Glomerular endothelial cell (primary cell): ENCODE measurements around the gene GPC6. TPM values are rescaled to one million over a fixed set of nuclear protein-coding genes. Genes with fewer than 3 reads are reported as not detected.

Source experiments
- DNase-seq: peaks from one replicate; pipeline ENCODE4 v3.0.0-alpha.2; 2011; ENCODE audit warnings: low read depth, low spot score; ENCODE audit errors: extremely low read depth
- total RNA-seq: library from RNA; depleted of rRNA; stranded (reverse); fragments of >200 nt; gene quantifications from 2 replicates; pipeline ENCODE4 v1.2.3, GENCODE V29; 2015

GPC6 gene
- total RNA-seq, 1 donor from 2014 or later, result 11.0 TPM

DNA sequence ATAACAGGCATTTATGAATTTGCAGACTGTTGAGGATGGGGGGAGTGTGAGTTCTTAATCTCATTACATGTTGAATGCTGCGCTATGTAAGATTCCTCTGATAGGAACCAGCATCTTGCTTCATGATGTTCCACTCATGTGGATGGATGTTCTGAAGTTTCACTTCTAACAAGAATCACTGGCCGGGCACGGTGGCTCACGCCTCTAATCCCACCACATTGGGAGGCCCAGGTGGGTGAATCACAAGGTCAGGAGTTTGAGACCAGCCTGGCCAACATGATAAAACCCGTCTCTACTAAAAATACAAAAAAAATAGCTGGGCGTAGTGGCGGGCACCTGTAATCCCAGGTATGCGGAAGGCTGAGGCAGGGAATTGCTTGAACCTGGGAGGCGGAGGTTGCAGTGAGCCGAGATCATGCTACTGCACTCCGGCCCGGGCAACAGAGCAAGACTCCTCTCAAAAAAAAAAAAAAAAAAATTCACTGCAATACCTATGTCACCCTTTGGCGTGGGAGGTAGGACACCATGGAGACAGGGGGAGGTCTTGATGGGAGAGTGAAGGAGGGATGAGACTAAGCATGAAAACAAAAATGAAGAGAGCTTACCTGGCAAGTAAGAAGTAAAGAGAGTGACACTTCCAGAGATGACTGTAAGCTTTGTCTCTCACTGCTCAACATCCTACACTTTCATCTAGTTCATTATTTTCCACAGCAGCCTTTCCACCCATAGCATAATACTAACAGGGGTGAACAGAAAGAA, 1119.8 kb downstream of the GPC6 start:
- DNase-seq, result no peak

DNA sequence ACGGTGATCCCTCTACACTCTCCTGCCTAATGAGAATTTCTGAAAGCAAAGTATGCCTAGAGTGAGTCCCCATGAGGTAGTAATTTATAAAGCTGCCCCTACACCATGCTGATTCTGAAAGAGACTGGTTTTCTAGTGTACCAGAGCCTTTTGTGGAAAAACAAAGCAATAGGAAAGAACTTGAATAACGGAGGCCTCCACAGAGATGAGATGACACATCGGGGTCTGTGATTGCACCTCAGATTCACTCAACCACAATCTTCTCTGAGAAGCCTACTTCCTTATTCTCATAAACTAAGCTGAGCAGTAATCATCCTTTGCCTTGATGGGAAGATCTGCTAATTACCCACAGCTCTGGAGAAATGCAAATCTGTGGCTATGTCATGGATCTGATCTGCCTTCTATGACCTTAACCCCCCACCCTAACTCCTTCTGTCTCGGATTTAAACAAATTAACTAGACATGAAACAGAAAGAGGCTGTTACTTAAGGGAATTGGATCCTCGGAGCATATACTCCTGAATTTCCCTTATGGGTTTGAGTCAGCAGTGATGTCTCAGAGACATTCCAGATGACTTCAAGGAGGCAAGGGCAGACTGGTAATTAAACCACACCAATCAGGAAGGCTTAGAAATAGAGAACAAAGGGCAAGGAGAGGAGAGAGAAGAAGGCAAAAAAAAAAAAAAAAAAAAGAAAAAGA, 1124.8 kb downstream of the GPC6 start:
- no peak for DNase-seq

DNA sequence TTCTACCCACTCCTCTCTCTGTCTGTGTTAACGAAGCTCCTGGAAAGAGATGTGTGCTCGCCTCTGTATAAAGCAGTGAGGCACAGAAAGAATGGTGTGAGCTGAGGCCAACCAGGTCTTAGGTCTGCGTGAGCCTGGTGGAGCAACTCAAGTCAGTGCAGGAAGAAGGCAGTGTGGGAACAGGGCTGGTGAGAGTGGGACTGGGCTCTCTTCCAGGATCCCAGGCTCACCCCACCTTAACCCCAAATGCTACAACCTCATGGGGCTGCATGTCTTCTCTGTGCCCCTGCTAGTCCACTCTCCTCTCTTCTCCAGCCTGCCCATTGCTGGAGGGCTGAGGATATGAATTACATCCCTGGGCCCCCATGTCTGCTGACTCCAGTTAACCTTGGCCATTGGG, 1125.5 kb downstream of the GPC6 start:
- no peak for DNase-seq

DNA sequence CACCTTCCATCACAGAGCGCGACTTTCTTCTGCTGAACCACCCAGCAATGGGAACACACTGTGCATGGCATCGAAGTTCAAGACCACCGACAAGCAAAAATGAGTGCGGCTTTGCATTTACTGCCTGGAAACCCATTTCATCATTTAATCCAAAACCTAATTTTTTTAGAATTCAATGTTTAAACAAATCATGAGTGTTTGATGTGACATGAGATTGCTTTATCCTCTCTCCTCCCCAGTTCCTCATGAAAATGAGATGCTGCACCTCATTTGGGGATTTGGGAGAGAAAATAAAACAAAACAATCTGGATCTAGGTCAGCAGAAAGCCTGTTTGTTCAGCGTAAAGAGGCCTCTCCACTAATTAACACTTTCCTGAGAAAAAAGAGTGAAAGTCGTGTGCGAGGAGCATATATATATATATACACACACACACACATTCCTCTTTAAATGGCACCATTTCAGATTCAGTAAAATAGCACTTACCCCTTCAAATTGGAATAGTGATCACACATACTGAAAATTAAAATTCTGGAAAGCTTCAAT, 1126.6 kb downstream of the GPC6 start:
- no peak for DNase-seq

DNA sequence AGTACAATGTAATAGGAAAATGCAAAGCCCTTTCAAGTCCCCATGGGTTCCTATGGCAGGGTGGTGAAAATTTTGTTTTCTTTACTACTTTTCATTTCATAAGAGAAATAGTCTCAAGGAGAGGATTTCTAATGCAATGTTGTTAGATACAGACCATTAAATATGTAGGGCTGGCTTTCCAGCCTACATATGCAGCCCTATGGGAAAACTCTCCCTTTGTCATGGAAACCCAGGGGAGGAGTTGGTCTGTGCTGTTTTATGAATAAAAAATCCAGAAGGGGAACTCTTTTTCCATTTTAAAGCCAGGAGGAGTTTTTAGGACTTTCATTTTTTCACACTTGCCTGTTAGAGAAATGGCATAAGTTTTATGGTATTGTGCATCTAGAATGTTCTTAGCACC, 1133.3 kb downstream of the GPC6 start:
- no peak for DNase-seq

DNA sequence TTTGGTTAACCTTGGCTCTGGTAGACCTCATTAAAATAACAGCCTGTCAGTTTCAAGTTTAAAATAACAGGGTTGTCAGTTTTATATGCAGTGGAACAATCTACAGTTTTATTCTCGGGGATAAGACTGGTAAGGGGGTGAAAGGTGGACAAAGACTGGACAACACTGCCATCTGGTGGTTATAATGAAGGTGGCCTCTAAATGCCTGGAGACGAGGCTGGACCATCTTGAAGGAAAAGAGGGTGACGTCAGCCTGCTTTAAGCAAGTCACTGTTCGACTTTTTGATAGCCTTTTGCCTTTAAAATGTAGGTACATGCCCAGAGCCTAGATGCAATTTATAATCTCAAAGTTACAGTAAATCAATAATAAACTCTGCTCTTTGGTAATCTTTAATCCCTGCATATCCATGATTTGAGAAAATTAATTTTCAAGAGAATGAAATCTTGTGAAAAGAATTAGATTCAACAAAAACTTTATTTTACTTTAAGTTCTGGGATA, 1135.9 kb downstream of the GPC6 start:
- peak; percentile 72 for DNase-seq

DNA sequence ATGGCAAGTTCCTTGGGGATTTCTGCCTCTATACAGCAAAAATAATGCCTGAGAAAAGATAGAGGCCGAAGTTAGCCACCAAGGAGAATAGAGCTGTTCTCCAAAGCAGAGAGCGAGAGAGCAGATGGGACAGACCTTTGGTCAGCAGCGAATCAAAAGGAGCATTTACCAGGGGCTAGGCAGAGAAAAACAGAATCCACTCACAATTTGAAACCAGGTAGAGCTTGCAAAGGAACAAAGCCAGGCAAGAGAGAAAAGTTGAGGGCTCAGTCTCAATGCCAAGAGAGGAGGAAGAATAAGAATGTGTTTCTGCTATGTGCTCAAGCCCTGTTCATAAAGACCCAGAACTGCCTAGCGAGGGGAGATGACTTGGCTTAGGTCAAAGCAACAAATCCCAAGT, 1140.1 kb downstream of the GPC6 start:
- DNase-seq, result no peak

DNA sequence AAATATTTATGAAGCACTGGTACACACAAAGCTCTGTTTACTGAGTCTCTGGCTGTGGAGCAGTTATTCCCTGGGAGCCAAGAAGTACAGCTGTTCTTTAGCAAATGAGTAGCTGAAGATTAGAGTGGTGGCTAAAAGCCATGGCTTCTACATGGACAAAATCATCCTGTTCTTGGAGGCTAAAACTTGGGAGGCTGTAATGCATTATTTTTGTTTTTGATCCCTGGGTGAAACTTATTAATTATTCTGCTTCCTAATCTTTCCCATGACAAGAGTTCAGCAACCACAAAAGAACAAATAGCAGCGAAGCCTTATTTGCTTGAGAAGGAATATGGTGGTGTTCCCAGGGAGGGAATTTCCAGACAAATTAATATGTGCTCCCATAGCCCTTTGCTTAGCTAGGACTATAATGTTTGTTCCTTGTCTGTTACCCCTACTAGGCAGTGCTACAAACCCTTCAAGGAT, 1143.4 kb downstream of the GPC6 start:
- no peak for DNase-seq

DNA sequence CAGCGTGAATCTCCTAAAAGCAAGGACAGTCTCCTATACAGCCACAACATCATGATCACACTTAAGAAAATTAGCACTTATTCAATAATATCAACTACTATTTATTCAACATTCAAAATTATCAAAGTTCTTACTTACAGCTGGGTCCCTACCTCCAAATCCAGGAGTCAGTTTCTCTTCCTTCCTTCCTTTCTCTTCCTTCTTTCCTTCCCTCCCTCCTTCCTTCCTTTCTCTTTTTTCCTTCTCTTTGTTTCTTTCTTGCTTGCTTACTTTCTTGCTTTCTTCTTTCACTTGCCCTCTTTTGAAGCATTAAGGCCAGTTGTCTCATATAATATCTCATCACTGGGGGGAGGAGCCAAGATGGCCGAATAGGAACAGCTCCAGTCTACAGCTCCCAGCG, 1145.2 kb downstream of the GPC6 start:
- DNase-seq, result no peak

DNA sequence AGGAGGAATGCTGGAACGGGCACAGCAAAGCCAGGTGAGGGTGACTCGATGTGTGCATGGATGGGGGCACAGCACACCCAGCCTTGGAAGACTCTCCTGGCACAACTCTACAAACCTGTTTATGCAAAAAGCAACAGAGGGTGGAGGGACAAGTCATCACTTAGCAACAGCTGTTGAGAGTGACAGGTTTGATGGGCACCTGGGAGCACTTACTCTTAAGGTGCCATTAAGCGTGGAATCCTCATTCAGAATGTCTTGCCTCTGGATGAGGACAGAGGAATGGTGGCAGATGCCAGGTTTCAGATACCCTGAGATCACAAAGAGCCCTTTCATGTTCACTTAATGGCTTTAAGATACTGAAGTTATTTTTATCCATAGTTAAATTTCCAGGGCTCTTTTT, 1155.9 kb downstream of the GPC6 start:
- DNase-seq, result no peak

DNA sequence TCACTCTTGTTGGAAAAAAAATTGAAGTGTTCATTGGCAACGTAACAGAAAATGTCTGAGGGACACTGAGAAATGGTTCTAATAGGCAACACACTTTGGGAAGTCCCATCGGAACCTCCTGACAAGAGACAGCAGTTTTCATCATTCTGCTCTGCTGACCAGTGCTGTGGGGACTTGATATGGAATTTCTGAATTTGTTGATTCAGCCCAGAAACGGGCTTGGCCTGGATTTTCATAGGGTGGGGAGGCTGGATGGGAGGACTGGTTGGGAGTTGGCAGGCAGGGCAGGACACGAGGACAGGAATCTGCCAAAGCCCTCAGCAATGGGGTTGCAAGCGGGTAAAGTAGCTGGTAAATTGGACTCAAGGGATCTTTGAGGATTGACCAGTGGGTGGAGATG, 1156.4 kb downstream of the GPC6 start:
- DNase-seq, result no peak

DNA sequence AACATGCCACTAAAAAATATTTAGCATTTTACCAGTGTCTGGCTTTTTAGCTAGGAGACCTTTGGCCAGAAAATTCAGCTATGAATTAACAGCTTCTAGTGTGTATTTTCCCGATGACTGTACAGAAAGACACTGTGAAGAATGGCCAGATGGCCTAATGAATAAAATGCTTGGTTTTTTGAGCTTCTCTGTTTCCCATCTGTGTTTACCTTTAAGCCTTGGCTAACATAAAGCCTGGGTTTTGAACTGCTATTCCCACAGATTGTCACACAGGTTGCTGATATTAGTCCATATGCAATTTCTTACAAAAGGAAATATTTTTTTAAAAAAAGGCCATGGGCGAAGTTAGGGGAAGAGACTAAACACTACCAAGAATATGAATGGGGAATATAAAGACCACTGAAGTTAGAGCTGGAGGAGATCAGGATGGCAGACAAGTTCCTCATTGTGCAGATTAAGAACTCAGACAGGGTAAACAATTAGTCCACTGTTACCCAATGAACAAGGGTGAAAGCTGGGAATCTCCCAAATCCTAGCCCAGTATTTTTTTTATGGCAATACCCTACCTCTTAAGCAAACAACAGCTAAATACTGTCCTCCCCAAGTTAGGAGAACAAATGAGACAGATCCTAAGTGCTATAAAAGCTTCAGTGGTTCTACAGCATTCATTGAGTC, 1157.8 kb downstream of the GPC6 start:
- no peak for DNase-seq

DNA sequence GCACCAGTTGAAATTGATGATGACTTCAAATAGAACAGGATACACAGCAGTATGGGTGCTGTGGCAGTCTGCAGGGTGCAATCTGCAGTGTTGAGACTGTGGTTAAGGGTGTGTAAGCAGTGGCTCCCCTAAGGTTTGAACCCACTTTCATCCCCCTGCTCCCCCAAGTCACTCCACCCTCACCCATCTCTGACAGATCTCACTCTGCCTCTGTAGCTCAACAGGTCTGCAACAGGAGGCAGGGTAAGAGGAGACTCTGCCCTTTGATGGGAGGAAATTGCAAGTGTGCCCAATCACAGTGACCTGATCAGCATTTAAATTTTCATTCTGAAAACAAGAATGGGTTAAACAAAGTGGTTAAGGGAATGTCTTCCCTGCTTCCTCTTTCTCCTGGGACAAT, 1160.4 kb downstream of the GPC6 start:
- no peak for DNase-seq

DNA sequence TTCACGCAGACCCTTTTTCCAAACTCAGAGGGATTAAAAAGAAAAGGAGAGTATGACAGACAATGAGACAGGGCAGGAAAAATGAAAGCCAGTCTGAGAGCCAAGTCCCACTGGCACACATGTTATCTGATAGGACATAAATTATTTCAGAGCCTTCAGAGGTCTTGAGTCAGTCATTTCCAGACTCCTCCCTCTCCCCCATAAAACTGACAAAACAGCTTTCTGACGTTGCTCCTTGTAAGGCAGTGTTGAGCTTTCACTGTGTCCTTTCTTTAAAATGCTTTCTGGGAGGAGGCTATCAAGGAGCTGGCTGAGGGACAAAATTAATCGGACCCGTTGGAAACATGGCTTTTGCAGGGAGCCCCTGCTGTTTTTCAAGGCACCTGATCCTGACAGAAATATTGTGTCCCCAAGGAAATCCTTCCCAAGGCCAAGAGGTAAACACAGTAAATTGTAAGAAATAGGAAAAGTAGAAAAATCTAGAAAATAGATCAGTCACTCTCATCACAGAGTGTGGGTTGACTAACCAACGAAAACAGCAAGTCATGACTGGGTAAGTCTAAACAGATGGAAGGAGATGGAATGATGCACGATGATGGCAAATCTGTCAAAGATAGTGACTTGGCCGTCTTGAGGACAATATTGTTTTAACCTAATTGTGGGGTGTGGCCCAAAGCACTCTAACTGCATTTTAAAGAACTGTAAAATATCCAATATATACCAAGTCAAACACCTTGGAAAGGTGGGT, 1163.2 kb downstream of the GPC6 start:
- DNase-seq, result no peak

DNA sequence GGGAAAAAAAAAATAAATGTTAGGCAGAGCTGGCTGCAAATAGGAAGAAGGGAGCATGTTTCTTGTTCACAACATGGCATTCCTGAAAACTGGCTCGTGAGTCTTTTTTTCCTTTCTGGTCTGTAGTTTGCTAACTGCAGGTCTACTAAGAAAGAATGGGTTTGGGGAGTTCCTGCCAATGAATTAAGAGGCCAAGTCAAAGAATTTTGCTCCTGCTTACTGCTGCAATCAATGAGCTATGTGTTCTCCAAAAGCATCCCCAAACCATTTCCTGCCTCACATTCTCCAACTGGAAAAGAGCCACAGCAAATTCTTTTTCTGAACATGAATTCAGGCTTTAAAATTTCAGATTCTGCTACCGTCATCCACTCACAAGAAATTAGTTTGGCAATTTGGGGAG, 1164.3 kb downstream of the GPC6 start:
- DNase-seq, result no peak

DNA sequence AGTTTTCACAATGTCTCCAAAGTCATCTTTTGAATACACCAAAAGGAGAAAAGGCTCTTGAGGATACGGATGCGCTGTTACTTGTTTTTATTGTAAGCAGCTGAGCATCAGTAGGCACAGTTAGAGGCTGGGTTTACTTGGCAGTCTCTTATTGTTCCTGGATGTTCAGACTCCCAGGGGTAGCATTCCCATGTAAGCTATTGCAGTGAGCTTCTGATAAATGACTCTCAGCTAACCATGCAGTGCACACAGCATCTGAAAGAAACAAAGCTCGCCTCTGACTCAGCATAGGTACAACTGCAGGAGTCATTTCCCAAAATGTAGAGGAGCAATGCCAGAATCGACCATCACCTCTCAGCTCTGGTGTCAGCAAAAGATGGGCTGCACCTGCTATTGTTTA, 1168.1 kb downstream of the GPC6 start:
- DNase-seq, result no peak

DNA sequence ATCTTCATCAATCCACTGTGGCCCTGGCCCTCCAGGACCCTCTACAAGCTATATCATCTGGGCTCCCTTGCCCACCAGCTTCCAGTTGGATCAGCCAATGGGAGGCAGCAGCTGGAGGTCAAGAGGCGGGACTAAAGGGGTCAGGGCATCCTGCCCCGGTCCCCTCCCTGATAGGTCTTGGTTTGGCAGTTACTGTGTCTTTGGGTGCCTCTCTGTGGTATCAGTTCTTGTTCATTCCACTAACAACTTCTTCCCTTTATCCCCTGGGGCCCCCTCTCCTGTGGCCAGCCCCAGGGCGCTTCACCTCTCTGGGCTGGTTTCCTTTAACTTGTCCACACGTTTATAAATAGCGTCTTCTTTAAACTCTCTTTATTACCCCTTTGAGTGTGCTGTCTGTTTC, 1169.3 kb downstream of the GPC6 start:
- no peak for DNase-seq

DNA sequence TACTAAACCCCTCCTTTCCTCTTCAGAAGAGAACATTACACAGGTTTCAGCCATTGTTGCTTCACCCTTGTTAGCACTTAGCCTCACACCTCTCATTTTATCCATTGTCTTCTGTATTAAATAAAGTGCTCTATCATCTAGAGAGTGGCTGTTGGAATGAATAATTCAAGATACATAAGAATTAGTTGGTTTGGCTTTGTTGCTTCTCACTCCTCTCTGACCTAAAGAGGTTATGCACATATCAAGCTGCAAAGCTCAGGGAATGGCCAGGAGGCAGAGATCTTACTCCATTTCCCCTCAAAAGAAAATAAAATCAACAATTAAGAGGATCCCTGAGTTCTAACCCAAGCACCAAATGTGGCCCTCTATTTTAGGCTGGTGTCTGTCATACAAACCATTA, 1173.2 kb downstream of the GPC6 start:
- DNase-seq, result no peak

DNA sequence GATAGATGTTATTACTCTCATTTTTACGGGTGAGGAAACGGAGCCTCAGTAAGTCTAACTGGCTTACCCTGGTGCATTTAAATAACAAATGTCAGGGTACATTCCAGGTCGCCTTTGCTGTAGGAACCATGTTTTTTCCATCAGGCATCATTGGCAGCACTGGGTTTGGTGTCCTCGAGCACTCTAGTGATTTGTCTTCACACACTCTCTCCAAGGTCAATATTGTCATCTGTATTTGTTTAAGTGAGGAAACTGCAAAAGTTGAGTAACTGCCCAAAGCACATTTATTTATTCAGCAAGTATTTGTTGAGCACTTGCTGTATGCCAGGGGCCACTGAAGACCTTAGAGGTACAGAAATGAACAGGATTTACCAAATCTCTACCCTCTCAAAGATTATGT, 1174.3 kb downstream of the GPC6 start:
- no peak for DNase-seq

DNA sequence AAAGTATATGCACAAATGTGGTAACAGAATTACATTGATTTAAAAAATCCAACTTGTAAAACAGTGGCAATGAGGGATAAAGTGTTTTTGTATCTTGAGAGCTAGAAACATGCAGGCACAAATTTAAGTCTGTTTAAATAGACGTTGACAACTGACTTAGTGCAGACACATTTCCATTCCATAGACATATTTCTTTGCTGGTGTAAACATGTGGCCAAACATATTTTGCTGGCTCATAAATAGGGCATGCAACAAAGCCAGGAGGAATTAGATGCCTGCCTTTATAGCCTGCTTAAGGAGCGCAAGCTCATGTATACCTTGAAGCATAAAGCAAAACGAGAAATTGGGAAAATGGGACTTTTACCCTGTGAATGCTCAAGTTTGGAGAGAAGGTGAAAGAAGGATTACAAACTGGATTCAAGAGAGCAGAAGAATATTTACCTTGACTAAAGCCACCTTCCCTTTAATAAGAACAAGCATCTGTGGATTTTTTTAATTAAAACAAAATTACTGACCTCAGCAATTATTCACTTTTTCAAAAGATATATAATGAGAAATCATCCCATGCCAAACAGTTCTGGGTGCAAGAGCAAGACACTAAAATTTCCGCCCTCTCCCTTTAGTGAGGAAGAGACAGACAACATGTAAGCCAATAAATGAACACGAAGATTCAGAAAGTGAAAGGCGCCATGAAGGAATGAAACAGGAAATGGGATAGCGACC, 1181.9 kb downstream of the GPC6 start:
- DNase-seq, result no peak
